Suppressor macrophage treated with lipopolysaccharide for 4 hours (primary cell): ENCODE data around the gene LACTB.

Experiments used
- DNase-seq: peaks from one replicate; pipeline ENCODE4 v3.0.0-alpha.2; 2020

LACTB gene

GRCh38 chr15:63181648-63182047 is 60.0 kb downstream of the LACTB start:
- peak; percentile 89 for DNase-seq

- no peak for DNase-seq
Observed at GRCh38 chr15:63185206-63185605, 63.5 kb downstream of the LACTB start.

GRCh38 chr15:63186065-63186464 is 64.4 kb downstream of the LACTB start:
- no peak for DNase-seq

GRCh38 chr15:63187589-63188226 is 66.0 kb downstream of the LACTB start:
- no peak for DNase-seq

GRCh38 chr15:63188247-63188925 is 66.7 kb downstream of the LACTB start:
- peak; percentile 63 for DNase-seq

- DNase-seq: peak; percentile 99
Observed at GRCh38 chr15:63188926-63189871, 67.5 kb downstream of the LACTB start, which contains the start of gene RAB8B. Gene RAB8B, plus strand, starts transcription at chr15:63189606. Its CDS starts 19 bp downstream, at chr15:63189625.

GRCh38 chr15:63189941-63190768 is 68.5 kb downstream of the LACTB start:
- peak; percentile 79 for DNase-seq

- peak; percentile 60 for DNase-seq
Observed at GRCh38 chr15:63190769-63191649, 69.3 kb downstream of the LACTB start.
